ENCODE results near the gene RRP8.

GRCh38 chr11:6615882-6616585 is 12.6 kb upstream of the RRP8 start:
- TF ChIP-seq, protein P1, sequence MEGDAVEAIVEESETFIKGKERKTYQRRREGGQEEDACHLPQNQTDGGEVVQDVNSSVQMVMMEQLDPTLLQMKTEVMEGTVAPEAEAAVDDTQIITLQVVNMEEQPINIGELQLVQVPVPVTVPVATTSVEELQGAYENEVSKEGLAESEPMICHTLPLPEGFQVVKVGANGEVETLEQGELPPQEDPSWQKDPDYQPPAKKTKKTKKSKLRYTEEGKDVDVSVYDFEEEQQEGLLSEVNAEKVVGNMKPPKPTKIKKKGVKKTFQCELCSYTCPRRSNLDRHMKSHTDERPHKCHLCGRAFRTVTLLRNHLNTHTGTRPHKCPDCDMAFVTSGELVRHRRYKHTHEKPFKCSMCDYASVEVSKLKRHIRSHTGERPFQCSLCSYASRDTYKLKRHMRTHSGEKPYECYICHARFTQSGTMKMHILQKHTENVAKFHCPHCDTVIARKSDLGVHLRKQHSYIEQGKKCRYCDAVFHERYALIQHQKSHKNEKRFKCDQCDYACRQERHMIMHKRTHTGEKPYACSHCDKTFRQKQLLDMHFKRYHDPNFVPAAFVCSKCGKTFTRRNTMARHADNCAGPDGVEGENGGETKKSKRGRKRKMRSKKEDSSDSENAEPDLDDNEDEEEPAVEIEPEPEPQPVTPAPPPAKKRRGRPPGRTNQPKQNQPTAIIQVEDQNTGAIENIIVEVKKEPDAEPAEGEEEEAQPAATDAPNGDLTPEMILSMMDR (IDR thresholded peaks at IDR 0.05; ENCODE audit: low read length) = no peak
- no peak for TF ChIP-seq EZH2 (optimal IDR thresholded peaks at IDR 0.05; ENCODE audit: low read depth, low read length)

Measured in MM.1S (cell line).